Natural killer cell (primary cell): Measurements from ENCODE around the gene TUT7. TPM values are rescaled to one million over a fixed set of nuclear protein-coding genes. Genes with fewer than 3 reads are reported as not detected.

Experiments used
- ATAC-seq, 3 donors: fragments of 150-1000 bp in 2 of 3; fragments of 200-7000 bp in 1 of 3; cut with Tn5 transposase; 1 replicate in 1 of 3; 2 replicates in 2 of 3; pipeline ENCODE4 v1.10.0; 2021; ENCODE audit warnings: mild to moderate bottlenecking in 2 of 3, moderate library complexity in 2 of 3
- DNase-seq, 2 donors: peaks; one replicate each; pipeline versions ENCODE4 v3.0.0 to v3.0.0-alpha.2; 2013 to 2021; ENCODE audit warnings: mixed read lengths in 1 of 2
- H3K27ac ChIP-seq: one replicate; pipeline ENCODE4 v1.5.1; 2013; ENCODE audit warnings: mild to moderate bottlenecking, low read length
- H3K27me3 ChIP-seq: one replicate; pipeline ENCODE4 v1.6.1; 2013; ENCODE audit warnings: low read length; ENCODE audit not compliant: control insufficient read depth, insufficient read depth
- H3K36me3 ChIP-seq: one replicate; pipeline ENCODE4 v1.6.1; 2013; ENCODE audit warnings: low read length; ENCODE audit not compliant: control insufficient read depth, insufficient read depth
- H3K4me1 ChIP-seq: one replicate; pipeline ENCODE4 v1.6.1; 2013; ENCODE audit warnings: low read length; ENCODE audit not compliant: control insufficient read depth, insufficient read depth
- H3K4me3 ChIP-seq: one replicate; pipeline ENCODE4 v1.5.1; 2013; ENCODE audit warnings: low read length
- H3K9me3 ChIP-seq: one replicate; pipeline ENCODE4 v1.6.1; 2013; ENCODE audit warnings: low read length; ENCODE audit not compliant: control insufficient read depth, insufficient read depth
- H3K27ac Mint-ChIP-seq, 2 donors: one replicate each; pipeline ENCODE4 v1.8.0; 2022; ENCODE audit warnings: mild to moderate bottlenecking in 2 of 2, mixed read lengths in 2 of 2, moderate library complexity in 1 of 2
- H3K27me3 Mint-ChIP-seq, 2 donors: one replicate each; pipeline ENCODE4 v1.8.0; 2022; ENCODE audit warnings: low read depth in 2 of 2, mixed read lengths in 2 of 2
- H3K36me3 Mint-ChIP-seq: one replicate; pipeline ENCODE4 v1.8.0; 2022; ENCODE audit warnings: mixed read lengths
- H3K4me1 Mint-ChIP-seq, 2 donors: one replicate each; pipeline ENCODE4 v1.8.0; 2022; ENCODE audit warnings: mixed read lengths in 2 of 2
- H3K4me3 Mint-ChIP-seq: one replicate; pipeline ENCODE4 v1.8.0; 2022; ENCODE audit warnings: mild to moderate bottlenecking, moderate library complexity, mixed read lengths
- H3K9me3 Mint-ChIP-seq, 2 donors: one replicate each; pipeline ENCODE4 v1.8.0; 2022; ENCODE audit warnings: mixed read lengths in 2 of 2
- WGBS: methylation state at CpG from one replicate; pipeline ENCODE4 v1.1.7; 2013; ENCODE audit warnings: missing lambda C conversion rate; ENCODE audit not compliant: insufficient coverage; 5-methylcytosine and 5-hydroxymethylcytosine counted together
- intact Hi-C: fragments of 100-400 bp; cut with micrococcal nuclease; formaldehyde crosslinking; loops from one replicate; pipeline ENCODE4 v1.14.2; 2022
- total RNA-seq, 4 donors: library from RNA; stranded (reverse); fragments of 120-200 nt in 1 of 4; gene quantifications; one replicate each; pipeline versions ENCODE4 v1.2.3 to v1.2.4, GENCODE V29; 2013 to 2022
- TF ChIP-seq, protein P1 (sequence below): fragments of 200-600 bp; IDR thresholded peaks from one replicate; pipeline ENCODE4 v1.8.0; 2022; ENCODE audit warnings: antibody characterized with exemption

The TUT7 gene
- total RNA-seq, 3 donors from 2014 or later (not counting 1 experiment from before 2014, with no cell fraction given), result 84.7 to 94.8 (median 85.6) TPM

DNA sequence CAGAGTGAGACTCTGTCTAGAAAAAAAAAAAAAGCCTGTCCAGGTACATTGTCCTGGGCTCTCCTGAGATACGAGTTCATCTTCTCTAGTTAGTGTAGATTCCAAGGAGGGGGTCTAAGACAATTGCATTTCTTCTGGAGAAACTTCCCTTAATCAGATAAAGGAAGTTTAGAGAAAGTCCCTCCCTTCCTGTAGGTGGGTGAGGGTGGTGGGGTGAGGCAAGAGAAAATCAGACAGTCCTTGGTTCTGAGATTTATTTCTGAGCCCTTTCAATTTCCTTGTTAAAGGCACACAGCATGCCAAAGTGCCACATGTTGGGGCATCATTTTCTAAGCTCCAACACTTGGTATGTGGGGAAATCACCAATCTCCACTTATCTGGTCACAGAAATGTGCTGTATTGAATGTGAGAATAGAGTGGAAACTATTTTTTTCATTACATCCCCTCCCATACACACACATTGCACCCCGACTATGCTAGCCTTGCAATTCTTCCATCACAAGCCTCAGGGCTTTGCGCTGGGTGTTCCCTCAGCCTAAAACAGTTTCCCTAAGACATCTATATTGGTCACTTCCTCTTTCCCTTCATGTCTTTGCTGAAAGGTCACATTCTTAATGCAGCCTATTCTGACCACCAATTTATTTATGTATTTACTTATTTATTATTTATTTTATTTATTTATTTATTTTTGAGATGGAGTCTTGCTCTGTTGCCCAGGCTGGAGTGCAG, 5.1 kb upstream of the TUT7 start:
- no peaks in the 10 kb centered on the region for H3K36me3 ChIP-seq
- Mint-ChIP-seq H3K4me3 (no peak overlapping the region), H3K36me3 (no peaks in the 10 kb centered on the region), H3K4me1 (peaks cover 6 to 7% of the 10 kb centered on the region in 2 donors), H3K27me3 (peaks cover 0 to 8% of the 10 kb centered on the region in 2 donors), H3K9me3 (no peaks in the 10 kb centered on the region), H3K27ac (no peak overlapping the region)
- 55% methylated on average over 2 of the region's 3 CpGs for WGBS
- H3K9me3 ChIP-seq, result no peaks in the 10 kb centered on the region
- no peak overlapping the region for H3K4me3 ChIP-seq
- DNase-seq (no peak), ATAC-seq (no peak)
- H3K27me3 ChIP-seq, result no peaks in the 10 kb centered on the region
- intact Hi-C loops, result no loop called here
- no peak overlapping the region for H3K27ac ChIP-seq
- TF ChIP-seq, protein P1, sequence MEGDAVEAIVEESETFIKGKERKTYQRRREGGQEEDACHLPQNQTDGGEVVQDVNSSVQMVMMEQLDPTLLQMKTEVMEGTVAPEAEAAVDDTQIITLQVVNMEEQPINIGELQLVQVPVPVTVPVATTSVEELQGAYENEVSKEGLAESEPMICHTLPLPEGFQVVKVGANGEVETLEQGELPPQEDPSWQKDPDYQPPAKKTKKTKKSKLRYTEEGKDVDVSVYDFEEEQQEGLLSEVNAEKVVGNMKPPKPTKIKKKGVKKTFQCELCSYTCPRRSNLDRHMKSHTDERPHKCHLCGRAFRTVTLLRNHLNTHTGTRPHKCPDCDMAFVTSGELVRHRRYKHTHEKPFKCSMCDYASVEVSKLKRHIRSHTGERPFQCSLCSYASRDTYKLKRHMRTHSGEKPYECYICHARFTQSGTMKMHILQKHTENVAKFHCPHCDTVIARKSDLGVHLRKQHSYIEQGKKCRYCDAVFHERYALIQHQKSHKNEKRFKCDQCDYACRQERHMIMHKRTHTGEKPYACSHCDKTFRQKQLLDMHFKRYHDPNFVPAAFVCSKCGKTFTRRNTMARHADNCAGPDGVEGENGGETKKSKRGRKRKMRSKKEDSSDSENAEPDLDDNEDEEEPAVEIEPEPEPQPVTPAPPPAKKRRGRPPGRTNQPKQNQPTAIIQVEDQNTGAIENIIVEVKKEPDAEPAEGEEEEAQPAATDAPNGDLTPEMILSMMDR, result no peak
- peaks cover 4% of the 10 kb centered on the region for H3K4me1 ChIP-seq

DNA sequence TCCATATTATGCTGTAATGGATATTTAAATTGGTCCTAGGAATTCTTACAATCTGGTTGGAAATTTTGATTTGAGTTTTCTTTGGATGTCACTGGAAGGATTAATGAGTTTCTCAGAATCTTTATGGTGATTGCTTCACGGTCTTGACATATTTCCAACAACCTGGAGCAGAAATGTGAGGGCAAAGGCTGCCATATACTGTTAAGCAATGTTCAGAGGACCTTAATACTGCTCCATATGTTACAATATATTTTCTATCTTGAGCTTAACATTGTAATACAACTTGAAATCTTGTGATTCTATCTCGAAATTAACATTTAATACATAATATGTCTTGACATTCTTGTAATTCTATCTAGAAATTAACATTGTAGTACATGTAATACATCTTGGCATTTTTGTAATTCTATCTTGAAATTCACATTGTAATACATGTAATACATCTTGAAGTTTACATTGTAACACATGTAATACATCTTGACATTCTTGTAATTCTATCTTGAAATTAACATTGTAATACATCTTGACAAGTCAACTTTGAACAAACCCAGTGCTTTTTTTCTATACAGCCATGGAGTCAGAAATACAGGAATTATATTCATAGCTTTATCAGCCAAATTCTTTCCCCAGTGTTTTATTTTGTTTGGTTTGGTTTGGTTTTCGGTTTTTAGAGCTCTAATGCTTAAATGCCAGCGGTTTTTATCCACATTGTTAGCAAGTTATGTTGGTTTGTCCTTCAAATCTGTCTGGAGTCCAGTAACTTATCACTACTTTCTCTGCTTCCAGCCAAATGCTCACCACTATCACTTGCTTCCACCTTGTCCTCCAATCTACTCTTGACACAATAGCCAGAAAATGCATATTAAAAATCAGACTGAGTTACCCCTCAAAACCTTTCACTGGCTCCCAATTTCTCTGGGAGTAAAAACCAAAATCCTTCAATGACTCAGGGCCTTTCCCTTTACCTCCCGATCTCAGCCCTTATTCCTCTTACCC, 3.0 kb upstream of the TUT7 start:
- DNase-seq, result no peak
- Mint-ChIP-seq H3K4me3 (peak overlapping the region; percentile 51), H3K27me3 (peaks cover 0 to 4% of the 10 kb centered on the region in 2 donors), H3K27ac (no peak overlapping the region), H3K4me1 (peaks cover 24 to 25% of the 10 kb centered on the region in 2 donors), H3K9me3 (no peaks in the 10 kb centered on the region), H3K36me3 (no peaks in the 10 kb centered on the region)
- H3K4me3 ChIP-seq, result no peak overlapping the region
- no peaks in the 10 kb centered on the region for H3K36me3 ChIP-seq
- TF ChIP-seq, protein P1, result no peak
- ATAC-seq, result no peak
- no peaks in the 10 kb centered on the region for H3K27me3 ChIP-seq
- H3K4me1 ChIP-seq, result peaks cover 4% of the 10 kb centered on the region
- H3K27ac ChIP-seq, result no peak overlapping the region
- WGBS, result 87% methylated on average over 3 of the region's 5 CpGs
- H3K9me3 ChIP-seq, result no peaks in the 10 kb centered on the region
- intact Hi-C loops, result no loop called here

DNA sequence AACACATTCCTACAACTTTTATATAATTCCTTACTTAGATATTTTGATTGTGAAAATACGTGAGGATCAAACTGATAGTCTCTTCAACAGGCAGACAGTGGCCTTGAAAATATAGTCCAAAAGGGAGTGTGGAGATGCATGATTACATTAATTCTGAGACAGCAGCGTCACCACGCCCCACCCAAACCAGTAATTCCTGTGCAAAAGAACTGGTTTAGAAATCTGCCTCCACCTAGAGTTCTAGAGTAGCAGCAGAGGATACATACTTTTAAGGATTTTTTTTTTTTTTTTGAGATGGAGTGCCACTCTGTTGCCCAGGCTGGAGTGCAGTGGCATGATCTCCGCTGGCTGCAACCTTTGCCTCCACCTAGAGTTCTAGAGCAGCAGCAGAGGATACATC, 1.6 kb upstream of the TUT7 start:
- Histone ChIP-seq H3K27me3 (no peaks in the 10 kb centered on the region), H3K27ac (no peak overlapping the region), H3K4me3 (no peak overlapping the region), H3K9me3 (no peaks in the 10 kb centered on the region), H3K4me1 (peaks cover 9% of the 10 kb centered on the region), H3K36me3 (peaks cover 6% of the 10 kb centered on the region)
- TF ChIP-seq, protein P1, result no peak
- Mint-ChIP-seq H3K36me3 (peaks cover 8% of the 10 kb centered on the region), H3K27ac (peak overlapping the region; percentile 93 to 97), H3K4me1 (peaks cover 35 to 36% of the 10 kb centered on the region in 2 donors), H3K9me3 (no peaks in the 10 kb centered on the region), H3K4me3 (peak overlapping the region; percentile 95), H3K27me3 (peaks cover 0 to 3% of the 10 kb centered on the region in 2 donors)
- DNase-seq, result no peak
- 88% methylated on average over 3 of the region's 4 CpGs for WGBS
- ATAC-seq, result no peak
- intact Hi-C loops, result no loop called here
